Liver (tissue), 9 donors: ENCODE measurements around the gene SLC16A7. TPM values are rescaled to one million over a fixed set of nuclear protein-coding genes. Genes with fewer than 3 reads are reported as not detected.

Experiments used
- DNase-seq: peaks from one replicate; pipeline ENCODE4 v3.0.0-alpha.2; 2017; ENCODE audit warnings: low spot score
- H3K27ac ChIP-seq, 2 donors: one replicate each; pipeline ENCODE4 v1.7.0; 2013; ENCODE audit warnings: inconsistent platforms in 2 of 2, low read length in 2 of 2, control low read depth in 1 of 2, low read depth in 1 of 2, mild to moderate bottlenecking in 1 of 2
- H3K27me3 ChIP-seq, 4 donors: one replicate each; pipeline versions ENCODE4 v1.6.1 to v1.7.0; 2013; ENCODE audit warnings: low read length in 3 of 4, inconsistent platforms in 1 of 4, mild to moderate bottlenecking in 1 of 4, moderate library complexity in 1 of 4; ENCODE audit not compliant: control insufficient read depth in 4 of 4, insufficient read depth in 4 of 4
- H3K36me3 ChIP-seq, 4 donors: one replicate each; pipeline versions ENCODE4 v1.6.1 to v1.7.0; 2013; ENCODE audit warnings: low read length in 3 of 4, mild to moderate bottlenecking in 3 of 4, low read depth in 1 of 4, moderate library complexity in 1 of 4; ENCODE audit not compliant: control insufficient read depth in 4 of 4, insufficient read depth in 3 of 4
- H3K4me1 ChIP-seq, 4 donors: one replicate each; pipeline versions ENCODE4 v1.6.1 to v1.7.0; 2013; ENCODE audit warnings: low read length in 3 of 4, mild to moderate bottlenecking in 3 of 4, moderate library complexity in 1 of 4; ENCODE audit not compliant: control insufficient read depth in 4 of 4, insufficient read depth in 4 of 4
- H3K4me3 ChIP-seq, 3 donors: one replicate each; pipeline versions ENCODE4 v1.6.1 to v1.7.0; 2013; ENCODE audit warnings: low read length in 3 of 3, control low read depth in 1 of 3, low read depth in 1 of 3, mild to moderate bottlenecking in 1 of 3
- H3K9ac ChIP-seq, 2 donors: one replicate each; pipeline ENCODE4 v1.7.0; 2013; ENCODE audit warnings: low read length in 2 of 2, mild to moderate bottlenecking in 2 of 2, moderate library complexity in 2 of 2, control low read depth in 1 of 2, low read depth in 1 of 2
- H3K9me3 ChIP-seq, 4 donors: one replicate each; pipeline versions ENCODE4 v1.6.1 to v1.7.0; 2013; ENCODE audit warnings: low read length in 3 of 4; ENCODE audit not compliant: control insufficient read depth in 4 of 4
- EGR1 ChIP-seq, 2 donors: IDR thresholded peaks; 2 replicates each; pipeline ENCODE4 v1.6.1; 2016 to 2018; ENCODE audit warnings: antibody characterized with exemption in 2 of 2, low read depth in 2 of 2
- FOXA1 ChIP-seq: IDR thresholded peaks from 2 replicates; pipeline ENCODE4 v1.6.1; 2016; ENCODE audit warnings: antibody characterized with exemption
- FOXA2 ChIP-seq: IDR thresholded peaks from 2 replicates; pipeline ENCODE4 v1.6.1; 2016; ENCODE audit warnings: antibody characterized with exemption
- GABPA ChIP-seq, 2 donors: IDR thresholded peaks in 1 of 2; conservative IDR thresholded peaks in 1 of 2; 2 replicates each; pipeline ENCODE4 v1.6.1; 2016; ENCODE audit warnings: antibody characterized with exemption in 2 of 2, mild to moderate bottlenecking in 1 of 2, moderate library complexity in 1 of 2
- HNF4A ChIP-seq, 2 donors: conservative IDR thresholded peaks; 2 replicates each; pipeline ENCODE4 v1.6.1; 2016; ENCODE audit warnings: antibody characterized with exemption in 2 of 2, mild to moderate bottlenecking in 2 of 2
- HNF4G ChIP-seq: IDR thresholded peaks from 2 replicates; pipeline ENCODE4 v1.6.1; 2016; ENCODE audit warnings: antibody characterized with exemption
- JUND ChIP-seq, 2 donors: IDR thresholded peaks; 2 replicates each; pipeline ENCODE4 v1.6.1; 2016; ENCODE audit warnings: antibody characterized with exemption in 2 of 2
- MAX ChIP-seq: IDR thresholded peaks from 2 replicates; pipeline ENCODE4 v1.6.1; 2016; ENCODE audit warnings: antibody characterized with exemption
- NR2F2 ChIP-seq: IDR thresholded peaks from 2 replicates; pipeline ENCODE4 v1.6.1; 2016; ENCODE audit warnings: antibody characterized with exemption
- RAD21 ChIP-seq, 2 donors: IDR thresholded peaks; 2 replicates each; pipeline ENCODE4 v1.6.1; 2016; ENCODE audit warnings: antibody characterized with exemption in 2 of 2, mild to moderate bottlenecking in 2 of 2
- REST ChIP-seq: IDR thresholded peaks from 2 replicates; pipeline ENCODE4 v1.6.1; 2016; ENCODE audit warnings: antibody characterized with exemption, mild to moderate bottlenecking
- RXRA ChIP-seq, 2 donors: IDR thresholded peaks; 2 replicates each; pipeline ENCODE4 v1.6.1; 2017 to 2018; ENCODE audit warnings: antibody characterized with exemption in 2 of 2, mild to moderate bottlenecking in 1 of 2
- SP1 ChIP-seq: IDR thresholded peaks from 2 replicates; pipeline ENCODE4 v1.6.1; 2018; ENCODE audit warnings: antibody characterized with exemption, mild to moderate bottlenecking
- TAF1 ChIP-seq: conservative IDR thresholded peaks from 2 replicates; pipeline ENCODE4 v1.6.1; 2016; ENCODE audit warnings: antibody characterized with exemption, mild to moderate bottlenecking
- YY1 ChIP-seq: IDR thresholded peaks from 2 replicates; pipeline ENCODE4 v1.6.1; 2016; ENCODE audit warnings: antibody characterized with exemption, mild to moderate bottlenecking
- WGBS: extraction: QIAGEN DNeasy Blood & Tissue Kit; methylation state at CpG from one replicate; pipeline ENCODE4 v1.1.7; 2013; 5-methylcytosine and 5-hydroxymethylcytosine counted together
- polyA plus RNA-seq, 2 donors: library from polyadenylated mRNA; stranded (reverse) in 1 of 2; unstranded in 1 of 2; fragments of 200-250 nt in 1 of 2; fragments of >200 nt in 1 of 2; fragmentation: Nextera tagmentation in 1 of 2; extraction: Ambion mirVana in 1 of 2; gene quantifications; one replicate each; pipeline versions ENCODE4 v1.2.1 to v1.2.3, GENCODE V29; 2013 to 2015
- total RNA-seq, 2 donors: library from RNA; depleted of rRNA; stranded (reverse); fragments of >200 nt; gene quantifications; one replicate each; pipeline ENCODE4 v1.2.3, GENCODE V29; 2014
- TF ChIP-seq, protein P1 (sequence below): IDR thresholded peaks from 2 replicates; pipeline ENCODE4 v1.6.1; 2016; ENCODE audit warnings: antibody characterized with exemption
- TF ChIP-seq, protein P2 (sequence below): fragments of 150-350 bp; IDR thresholded peaks from 2 replicates; pipeline ENCODE4 v1.5.1; 2017; ENCODE audit warnings: improper control_type of control experiment, low read depth, low read length; ENCODE audit not compliant: missing input control
- TF ChIP-seq, protein P3 (sequence below): IDR thresholded peaks from 2 replicates; pipeline ENCODE4 v1.6.1; 2016; ENCODE audit warnings: antibody characterized with exemption
- donor health status: healthy.
- donor health status: healthy.
- donor health status: healthy.
- donor health status: healthy.
- donor health status: healthy.

SLC16A7 gene
- total and polyA plus RNA-seq, 4 donors, result 3.0 to 24.0 (median 12.1) TPM

DNA sequence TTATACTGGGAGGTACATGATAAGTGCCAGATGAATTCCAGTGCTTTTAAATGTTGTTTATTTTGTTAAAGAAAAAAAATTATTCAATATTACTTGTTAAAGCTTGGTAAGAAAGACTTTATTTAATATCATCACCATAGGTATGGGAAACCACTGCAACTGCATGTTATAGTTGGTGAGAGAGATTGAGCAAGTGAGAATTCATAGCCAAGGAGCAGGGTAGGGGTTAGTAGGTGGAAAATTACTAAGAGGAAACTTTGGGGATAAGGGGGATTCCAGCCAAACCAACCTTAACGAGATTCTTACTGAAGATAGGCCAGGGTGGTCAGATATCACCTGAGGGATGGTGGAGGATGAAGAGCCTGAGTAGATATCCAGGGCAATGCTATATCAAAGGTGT lies 38.4 kb downstream of the SLC16A7 start:
- no peak for DNase-seq
- H3K4me3 ChIP-seq, result no peak overlapping the region
- H3K27me3 ChIP-seq, result no peaks in the 10 kb centered on the region
- WGBS, result 89% methylated on average over 1 of the region's 1 CpG
- H3K27ac ChIP-seq, result no peak overlapping the region
- H3K9ac ChIP-seq, result no peak overlapping the region
- H3K4me1 ChIP-seq, result no peaks in the 10 kb centered on the region
- no peaks in the 10 kb centered on the region for H3K36me3 ChIP-seq
- no peaks in the 10 kb centered on the region for H3K9me3 ChIP-seq
- TF ChIP-seq SP1 (no peak), YY1 (no peak), JUND (IDR thresholded peaks at IDR 0.05) (no peak), EGR1 (IDR thresholded peaks at IDR 0.05; ENCODE audit: low read depth in 2 of 2) (no peak), RAD21 (IDR thresholded peaks at IDR 0.05) (no peak), FOXA1 (no peak), HNF4G (no peak), MAX (no peak), RXRA (IDR thresholded peaks at IDR 0.05) (no peak), HNF4A (conservative IDR thresholded peaks at IDR 0.05) (no peak), REST (no peak), GABPA (IDR thresholded peaks at IDR 0.05 in 1 of 2, conservative IDR thresholded peaks at IDR 0.05 in 1 of 2) (no peak), TAF1 (no peak), FOXA2 (no peak), NR2F2 (no peak)
- TF ChIP-seq, protein P1, sequence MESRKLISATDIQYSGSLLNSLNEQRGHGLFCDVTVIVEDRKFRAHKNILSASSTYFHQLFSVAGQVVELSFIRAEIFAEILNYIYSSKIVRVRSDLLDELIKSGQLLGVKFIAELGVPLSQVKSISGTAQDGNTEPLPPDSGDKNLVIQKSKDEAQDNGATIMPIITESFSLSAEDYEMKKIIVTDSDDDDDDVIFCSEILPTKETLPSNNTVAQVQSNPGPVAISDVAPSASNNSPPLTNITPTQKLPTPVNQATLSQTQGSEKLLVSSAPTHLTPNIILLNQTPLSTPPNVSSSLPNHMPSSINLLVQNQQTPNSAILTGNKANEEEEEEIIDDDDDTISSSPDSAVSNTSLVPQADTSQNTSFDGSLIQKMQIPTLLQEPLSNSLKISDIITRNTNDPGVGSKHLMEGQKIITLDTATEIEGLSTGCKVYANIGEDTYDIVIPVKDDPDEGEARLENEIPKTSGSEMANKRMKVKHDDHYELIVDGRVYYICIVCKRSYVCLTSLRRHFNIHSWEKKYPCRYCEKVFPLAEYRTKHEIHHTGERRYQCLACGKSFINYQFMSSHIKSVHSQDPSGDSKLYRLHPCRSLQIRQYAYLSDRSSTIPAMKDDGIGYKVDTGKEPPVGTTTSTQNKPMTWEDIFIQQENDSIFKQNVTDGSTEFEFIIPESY, result no peak
- TF ChIP-seq, protein P2, sequence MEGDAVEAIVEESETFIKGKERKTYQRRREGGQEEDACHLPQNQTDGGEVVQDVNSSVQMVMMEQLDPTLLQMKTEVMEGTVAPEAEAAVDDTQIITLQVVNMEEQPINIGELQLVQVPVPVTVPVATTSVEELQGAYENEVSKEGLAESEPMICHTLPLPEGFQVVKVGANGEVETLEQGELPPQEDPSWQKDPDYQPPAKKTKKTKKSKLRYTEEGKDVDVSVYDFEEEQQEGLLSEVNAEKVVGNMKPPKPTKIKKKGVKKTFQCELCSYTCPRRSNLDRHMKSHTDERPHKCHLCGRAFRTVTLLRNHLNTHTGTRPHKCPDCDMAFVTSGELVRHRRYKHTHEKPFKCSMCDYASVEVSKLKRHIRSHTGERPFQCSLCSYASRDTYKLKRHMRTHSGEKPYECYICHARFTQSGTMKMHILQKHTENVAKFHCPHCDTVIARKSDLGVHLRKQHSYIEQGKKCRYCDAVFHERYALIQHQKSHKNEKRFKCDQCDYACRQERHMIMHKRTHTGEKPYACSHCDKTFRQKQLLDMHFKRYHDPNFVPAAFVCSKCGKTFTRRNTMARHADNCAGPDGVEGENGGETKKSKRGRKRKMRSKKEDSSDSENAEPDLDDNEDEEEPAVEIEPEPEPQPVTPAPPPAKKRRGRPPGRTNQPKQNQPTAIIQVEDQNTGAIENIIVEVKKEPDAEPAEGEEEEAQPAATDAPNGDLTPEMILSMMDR, result no peak
- TF ChIP-seq, protein P3, sequence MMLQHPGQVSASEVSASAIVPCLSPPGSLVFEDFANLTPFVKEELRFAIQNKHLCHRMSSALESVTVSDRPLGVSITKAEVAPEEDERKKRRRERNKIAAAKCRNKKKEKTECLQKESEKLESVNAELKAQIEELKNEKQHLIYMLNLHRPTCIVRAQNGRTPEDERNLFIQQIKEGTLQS, result no peak
